ENCODE data around the gene CACNA1E.

DNA sequence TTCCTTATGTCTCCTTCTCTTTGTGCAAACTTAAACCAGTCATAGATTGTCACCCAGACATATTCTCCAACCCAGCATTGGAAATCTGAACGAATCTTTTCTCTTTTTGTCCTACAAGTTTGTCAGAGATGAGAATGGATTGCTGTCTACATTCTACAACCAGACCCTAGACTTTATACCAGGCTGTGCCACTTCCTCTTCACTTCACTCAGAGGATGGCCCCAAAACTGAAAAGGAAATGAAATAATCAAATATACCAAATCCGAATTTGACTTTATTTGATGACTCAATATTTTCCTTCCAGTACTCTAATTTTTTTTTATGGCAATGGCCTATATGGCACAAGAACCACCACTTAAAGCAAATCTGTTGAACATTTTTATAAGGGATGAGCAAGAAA lies 321.7 kb downstream of the CACNA1E start:
- TF ChIP-seq MYC (IDR thresholded peaks at IDR 0.05; ENCODE audit: low read depth, low read length) = no peak
- TF ChIP-seq, protein P1, sequence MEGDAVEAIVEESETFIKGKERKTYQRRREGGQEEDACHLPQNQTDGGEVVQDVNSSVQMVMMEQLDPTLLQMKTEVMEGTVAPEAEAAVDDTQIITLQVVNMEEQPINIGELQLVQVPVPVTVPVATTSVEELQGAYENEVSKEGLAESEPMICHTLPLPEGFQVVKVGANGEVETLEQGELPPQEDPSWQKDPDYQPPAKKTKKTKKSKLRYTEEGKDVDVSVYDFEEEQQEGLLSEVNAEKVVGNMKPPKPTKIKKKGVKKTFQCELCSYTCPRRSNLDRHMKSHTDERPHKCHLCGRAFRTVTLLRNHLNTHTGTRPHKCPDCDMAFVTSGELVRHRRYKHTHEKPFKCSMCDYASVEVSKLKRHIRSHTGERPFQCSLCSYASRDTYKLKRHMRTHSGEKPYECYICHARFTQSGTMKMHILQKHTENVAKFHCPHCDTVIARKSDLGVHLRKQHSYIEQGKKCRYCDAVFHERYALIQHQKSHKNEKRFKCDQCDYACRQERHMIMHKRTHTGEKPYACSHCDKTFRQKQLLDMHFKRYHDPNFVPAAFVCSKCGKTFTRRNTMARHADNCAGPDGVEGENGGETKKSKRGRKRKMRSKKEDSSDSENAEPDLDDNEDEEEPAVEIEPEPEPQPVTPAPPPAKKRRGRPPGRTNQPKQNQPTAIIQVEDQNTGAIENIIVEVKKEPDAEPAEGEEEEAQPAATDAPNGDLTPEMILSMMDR (IDR thresholded peaks at IDR 0.05; ENCODE audit: low read depth, low read length) = no peak
